Activated CD4-positive, alpha-beta memory T cell treated with anti-CD3 and anti-CD28 coated beads, Interleukin-2, amount 10 ng/mL, durations not matched to agents 7 days and 5 days (primary cell): ENCODE results near the gene PRKG1. TPM values are rescaled to one million over a fixed set of nuclear protein-coding genes. Genes with fewer than 3 reads are reported as not detected.

Experiments
- CTCF ChIA-PET: fragments of 350-600 bp; sonication (Branson Sonifier 250); formaldehyde crosslinking; loops from one replicate; lab custom pipeline; 2021; ENCODE audit warnings: antibody characterized with exemption, inconsistent platforms; lab: Charles Lee
- POLR2A ChIA-PET: fragments of 350-600 bp; sonication (Branson Sonifier 250); formaldehyde crosslinking; loops from one replicate; lab custom pipeline; 2021; ENCODE audit warnings: antibody characterized with exemption; lab: Charles Lee
- DNase-seq: peaks from one replicate; pipeline ENCODE4 v3.0.0-alpha.2; 2020
- H3K27ac Mint-ChIP-seq: one replicate; pipeline ENCODE4 v1.8.0; 2021; ENCODE audit warnings: mild to moderate bottlenecking, mixed read lengths
- H3K27me3 Mint-ChIP-seq: one replicate; pipeline ENCODE4 v1.8.0; 2021; ENCODE audit warnings: mixed read lengths
- H3K36me3 Mint-ChIP-seq: one replicate; pipeline ENCODE4 v1.8.0; 2021; ENCODE audit warnings: low read depth, mixed read lengths
- H3K4me1 Mint-ChIP-seq: one replicate; pipeline ENCODE4 v1.8.0; 2021; ENCODE audit warnings: mixed read lengths
- H3K4me3 Mint-ChIP-seq: one replicate; pipeline ENCODE4 v1.8.0; 2021; ENCODE audit warnings: mild to moderate bottlenecking, mixed read lengths
- H3K9me3 Mint-ChIP-seq: one replicate; pipeline ENCODE4 v1.8.0; 2021; ENCODE audit warnings: mixed read lengths
- total RNA-seq, 2 experiments: library from RNA; stranded (reverse); gene quantifications; one replicate each; pipeline ENCODE4 v1.2.3, GENCODE V29; 2021

The PRKG1 gene
- total RNA-seq, 2 experiments from 2014 or later: not detected

GRCh38 chr10:51171946-51172345, 97.7 kb downstream of the PRKG1 start:
- ChIA-PET CTCF (no interaction called here), POLR2A (no interaction called here)
- no peak overlapping the region for H3K27ac Mint-ChIP-seq
- no peaks in the 10 kb centered on the region for H3K9me3 Mint-ChIP-seq
- no peaks in the 10 kb centered on the region for H3K4me1 Mint-ChIP-seq
- no peaks in the 10 kb centered on the region for H3K36me3 Mint-ChIP-seq
- no peak overlapping the region for H3K4me3 Mint-ChIP-seq
- no peaks in the 10 kb centered on the region for H3K27me3 Mint-ChIP-seq
- DNase-seq: no peak

- no peaks in the 10 kb centered on the region for H3K36me3 Mint-ChIP-seq
- DNase-seq: no peak
- POLR2A ChIA-PET: no interaction called here
- CTCF ChIA-PET: no interaction called here
- no peak overlapping the region for H3K4me3 Mint-ChIP-seq
- no peak overlapping the region for H3K27ac Mint-ChIP-seq
- no peaks in the 10 kb centered on the region for H3K4me1 Mint-ChIP-seq
- no peaks in the 10 kb centered on the region for H3K27me3 Mint-ChIP-seq
- H3K9me3 Mint-ChIP-seq: no peaks in the 10 kb centered on the region
Measured at GRCh38 chr10:51176976-51177695, 102.8 kb downstream of the PRKG1 start.

DNA sequence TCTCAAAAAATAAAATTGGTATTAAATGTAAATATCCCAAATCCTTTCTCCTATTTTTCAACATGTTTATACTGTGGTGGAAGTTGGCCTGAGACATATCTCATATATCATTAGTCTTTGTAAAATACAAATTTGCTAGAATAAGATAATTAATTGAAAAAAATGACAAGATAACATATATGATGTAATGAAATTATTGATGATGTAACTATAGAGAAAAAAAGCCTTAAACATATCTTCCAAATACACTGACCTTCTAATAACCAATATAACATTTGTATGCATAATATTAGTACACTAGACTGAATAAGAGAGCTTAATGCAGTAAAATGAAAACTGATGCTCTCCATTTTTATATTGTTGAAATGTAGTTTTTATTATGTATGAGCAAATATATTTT, 104.3 kb downstream of the PRKG1 start:
- H3K27me3 Mint-ChIP-seq: no peaks in the 10 kb centered on the region
- no peak overlapping the region for H3K4me3 Mint-ChIP-seq
- no peaks in the 10 kb centered on the region for H3K36me3 Mint-ChIP-seq
- no peak overlapping the region for H3K27ac Mint-ChIP-seq
- no peak for DNase-seq
- H3K4me1 Mint-ChIP-seq: no peaks in the 10 kb centered on the region
- POLR2A ChIA-PET: no interaction called here
- CTCF ChIA-PET: no interaction called here
- H3K9me3 Mint-ChIP-seq: no peaks in the 10 kb centered on the region

- Mint-ChIP-seq H3K9me3 (no peaks in the 10 kb centered on the region), H3K4me1 (no peaks in the 10 kb centered on the region), H3K4me3 (no peak overlapping the region), H3K36me3 (no peaks in the 10 kb centered on the region), H3K27ac (no peak overlapping the region), H3K27me3 (no peaks in the 10 kb centered on the region)
- DNase-seq: no peak
- CTCF ChIA-PET: no interaction called here
- POLR2A ChIA-PET: no interaction called here
Measured at GRCh38 chr10:51180141-51180540, 105.9 kb downstream of the PRKG1 start.

DNA sequence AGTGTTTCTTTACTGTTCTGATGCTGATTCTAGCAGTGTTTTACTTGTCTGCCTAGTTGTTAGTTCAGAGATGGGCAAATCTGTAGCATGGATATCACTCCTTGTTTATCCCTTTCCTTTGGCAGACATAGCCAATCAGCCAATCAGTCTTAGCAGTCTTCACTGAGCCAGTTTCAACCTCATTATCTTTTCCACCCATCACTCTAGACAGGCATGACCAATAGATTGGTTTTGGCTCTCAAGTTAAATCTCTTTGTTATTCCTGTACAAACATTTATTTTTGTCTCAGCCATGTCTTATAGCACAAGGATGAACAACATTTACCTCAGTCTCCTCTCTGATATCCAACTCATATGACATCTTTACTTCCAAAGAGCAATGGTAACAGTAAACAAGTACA, 109.5 kb downstream of the PRKG1 start:
- no peak for DNase-seq
- Mint-ChIP-seq H3K36me3 (no peaks in the 10 kb centered on the region), H3K27me3 (no peaks in the 10 kb centered on the region), H3K4me3 (no peak overlapping the region), H3K9me3 (no peaks in the 10 kb centered on the region), H3K4me1 (no peaks in the 10 kb centered on the region), H3K27ac (no peak overlapping the region)
- CTCF ChIA-PET: no interaction called here
- POLR2A ChIA-PET: no interaction called here

GRCh38 chr10:51186361-51186760, 112.1 kb downstream of the PRKG1 start:
- Mint-ChIP-seq H3K4me3 (no peak overlapping the region), H3K27me3 (no peaks in the 10 kb centered on the region)

GRCh38 chr10:51188008-51188407, 113.7 kb downstream of the PRKG1 start:
- Mint-ChIP-seq H3K4me1 (no peaks in the 10 kb centered on the region), H3K27ac (no peak overlapping the region), H3K9me3 (no peaks in the 10 kb centered on the region), H3K27me3 (no peaks in the 10 kb centered on the region), H3K36me3 (no peaks in the 10 kb centered on the region), H3K4me3 (no peak overlapping the region)
- DNase-seq: no peak
- ChIA-PET CTCF (no interaction called here), POLR2A (no interaction called here)

More at GRCh38 chr10:51186361-51186760, 112.1 kb downstream of the PRKG1 start:
- ChIA-PET CTCF (no interaction called here), POLR2A (no interaction called here)
- Mint-ChIP-seq H3K9me3 (no peaks in the 10 kb centered on the region), H3K27ac (no peak overlapping the region), H3K4me1 (no peaks in the 10 kb centered on the region), H3K36me3 (no peaks in the 10 kb centered on the region)
- DNase-seq: no peak

DNA sequence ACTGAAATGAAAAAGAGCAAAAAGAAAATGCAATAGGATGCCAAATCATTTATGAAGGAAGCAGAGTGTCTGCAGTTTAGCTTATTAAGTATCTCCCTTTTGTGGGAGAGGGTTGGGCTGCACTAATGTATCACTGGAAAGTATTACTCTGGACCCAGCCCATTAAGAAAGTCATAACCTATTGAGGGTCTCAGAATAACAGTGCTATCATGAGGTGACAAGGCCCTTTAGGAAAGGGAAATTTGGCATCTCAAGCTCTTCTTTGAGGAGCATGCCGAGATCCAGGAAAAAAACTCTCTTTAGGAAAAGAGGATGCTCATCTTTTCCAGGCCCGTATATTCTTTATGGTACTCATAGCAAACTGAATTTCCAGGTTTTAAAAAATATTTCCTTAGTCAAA, 114.6 kb downstream of the PRKG1 start:
- ChIA-PET POLR2A (no interaction called here), CTCF (no interaction called here)
- no peaks in the 10 kb centered on the region for H3K36me3 Mint-ChIP-seq
- no peaks in the 10 kb centered on the region for H3K27me3 Mint-ChIP-seq
- H3K9me3 Mint-ChIP-seq: no peaks in the 10 kb centered on the region
- H3K4me3 Mint-ChIP-seq: no peak overlapping the region
- no peak for DNase-seq
- H3K4me1 Mint-ChIP-seq: no peaks in the 10 kb centered on the region
- H3K27ac Mint-ChIP-seq: no peak overlapping the region

GRCh38 chr10:51196508-51197175, 122.4 kb downstream of the PRKG1 start:
- H3K27me3 Mint-ChIP-seq: no peaks in the 10 kb centered on the region
- no peak overlapping the region for H3K27ac Mint-ChIP-seq
- POLR2A ChIA-PET: no interaction called here
- no peaks in the 10 kb centered on the region for H3K9me3 Mint-ChIP-seq
- no peak overlapping the region for H3K4me3 Mint-ChIP-seq
- no peaks in the 10 kb centered on the region for H3K36me3 Mint-ChIP-seq
- CTCF ChIA-PET: no interaction called here
- no peak for DNase-seq
- H3K4me1 Mint-ChIP-seq: no peaks in the 10 kb centered on the region

GRCh38 chr10:51198170-51198569, 123.9 kb downstream of the PRKG1 start:
- no peak for DNase-seq
- ChIA-PET POLR2A (no interaction called here), CTCF (no interaction called here)
- Mint-ChIP-seq H3K36me3 (no peaks in the 10 kb centered on the region), H3K4me1 (no peaks in the 10 kb centered on the region), H3K27ac (no peak overlapping the region), H3K9me3 (no peaks in the 10 kb centered on the region), H3K4me3 (no peak overlapping the region), H3K27me3 (no peaks in the 10 kb centered on the region)

GRCh38 chr10:51201947-51202346, 127.7 kb downstream of the PRKG1 start:
- Mint-ChIP-seq H3K27me3 (no peaks in the 10 kb centered on the region), H3K27ac (no peak overlapping the region)

DNA sequence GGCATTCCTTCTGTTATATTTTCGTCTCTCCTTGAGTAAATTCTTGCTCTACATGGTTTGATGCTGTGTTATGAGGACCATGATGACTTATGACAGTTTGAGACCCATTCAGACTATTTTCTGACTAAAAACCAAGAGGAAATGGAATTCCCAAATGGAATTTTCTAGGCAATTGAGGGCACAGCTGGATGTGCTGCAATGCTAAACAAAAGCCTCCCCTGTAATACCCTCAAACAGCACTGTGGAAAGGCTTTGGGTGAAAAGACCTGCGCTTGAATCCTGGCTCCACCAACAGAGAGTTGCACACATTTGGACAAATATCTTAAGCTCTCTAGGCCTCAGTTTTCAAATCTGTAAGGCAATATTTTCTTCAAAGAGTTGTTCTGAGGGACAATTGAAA, 129.1 kb downstream of the PRKG1 start:
- H3K27ac Mint-ChIP-seq: no peak overlapping the region
- no peaks in the 10 kb centered on the region for H3K27me3 Mint-ChIP-seq
- POLR2A ChIA-PET: no interaction called here
- H3K4me3 Mint-ChIP-seq: no peak overlapping the region
- no peaks in the 10 kb centered on the region for H3K4me1 Mint-ChIP-seq
- no peak for DNase-seq
- no peaks in the 10 kb centered on the region for H3K9me3 Mint-ChIP-seq
- CTCF ChIA-PET: no interaction called here
- no peaks in the 10 kb centered on the region for H3K36me3 Mint-ChIP-seq

More at GRCh38 chr10:51201947-51202346, 127.7 kb downstream of the PRKG1 start:
- DNase-seq: no peak
- no peaks in the 10 kb centered on the region for H3K4me1 Mint-ChIP-seq
- H3K9me3 Mint-ChIP-seq: no peaks in the 10 kb centered on the region
- no peak overlapping the region for H3K4me3 Mint-ChIP-seq
- ChIA-PET POLR2A (no interaction called here), CTCF (no interaction called here)
- H3K36me3 Mint-ChIP-seq: no peaks in the 10 kb centered on the region

- Mint-ChIP-seq H3K27ac (no peak overlapping the region), H3K9me3 (no peaks in the 10 kb centered on the region), H3K27me3 (no peaks in the 10 kb centered on the region), H3K4me3 (no peak overlapping the region), H3K4me1 (no peaks in the 10 kb centered on the region), H3K36me3 (no peaks in the 10 kb centered on the region)
- CTCF ChIA-PET: no interaction called here
- POLR2A ChIA-PET: no interaction called here
- DNase-seq: no peak
Measured at GRCh38 chr10:51204066-51204465, 129.8 kb downstream of the PRKG1 start.

GRCh38 chr10:51204701-51205100, 130.4 kb downstream of the PRKG1 start:
- no peak overlapping the region for H3K27ac Mint-ChIP-seq
- no peaks in the 10 kb centered on the region for H3K9me3 Mint-ChIP-seq
- no peak overlapping the region for H3K4me3 Mint-ChIP-seq
- H3K27me3 Mint-ChIP-seq: no peaks in the 10 kb centered on the region
- no peaks in the 10 kb centered on the region for H3K4me1 Mint-ChIP-seq
- ChIA-PET POLR2A (no interaction called here), CTCF (no interaction called here)
- no peak for DNase-seq
- H3K36me3 Mint-ChIP-seq: no peaks in the 10 kb centered on the region
